Activated CD4-positive, alpha-beta T cell treated with anti-CD3 and anti-CD28 coated beads, Interleukin-2, Interleukin-6, amounts not matched to agents 100 ng/mL and 50 ng/mL, durations not matched to agents 16 hours and 8 hours (primary cell): ENCODE measurements around the gene TMEM81.
A peak's percentile ranks its signal among the peaks of the same experiment; 100 is the strongest.

ENCODE experiments used
- DNase-seq: peaks from one replicate; pipeline ENCODE4 v3.0.0-alpha.2; 2020

The TMEM81 gene

DNA sequence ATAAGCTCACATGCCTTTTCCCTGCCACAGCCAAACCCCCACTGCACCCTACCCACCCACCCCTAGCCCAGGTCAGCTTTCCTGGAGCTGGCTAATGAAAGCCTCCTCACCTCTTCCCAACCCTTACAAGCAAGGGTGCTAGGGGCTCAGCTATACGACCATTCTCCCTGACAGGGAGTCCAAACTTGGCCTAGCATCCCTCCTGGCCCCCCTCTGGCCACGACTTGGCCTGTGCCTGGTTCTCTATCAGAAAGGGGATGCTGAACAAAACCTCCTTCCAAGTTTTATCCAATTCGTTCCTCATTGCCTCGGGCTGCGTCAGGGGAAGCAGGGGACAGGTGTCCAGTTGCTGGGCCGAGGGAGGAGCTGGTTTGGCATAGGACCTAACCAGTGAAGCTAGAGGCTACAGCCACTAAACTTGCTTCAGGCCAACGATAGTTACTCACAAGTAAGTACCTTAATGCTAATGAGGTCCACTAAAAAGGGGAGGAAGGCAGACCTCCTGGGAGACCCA, 8.6 kb downstream of the TMEM81 start:
- DNase-seq, result no peak

DNA sequence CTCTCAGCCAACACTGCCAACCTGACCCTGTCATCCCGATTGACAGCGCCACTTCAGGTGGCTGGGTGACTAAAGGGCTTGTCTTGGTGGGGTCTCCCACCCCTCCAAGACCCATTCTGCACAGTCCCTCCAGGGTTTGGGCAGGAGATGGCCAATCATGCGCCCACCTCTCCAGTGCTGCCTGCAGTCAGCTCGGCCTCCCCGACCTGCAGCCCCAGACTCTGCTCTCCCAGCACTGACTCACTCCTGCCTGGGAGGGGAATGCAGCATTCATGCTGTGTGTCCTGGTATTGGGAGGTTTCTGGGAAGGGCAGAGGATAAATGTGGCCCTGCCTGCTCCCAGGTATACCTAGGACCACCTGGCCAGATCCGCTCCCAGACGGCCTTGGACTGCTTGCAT, 9.7 kb downstream of the TMEM81 start:
- no peak for DNase-seq

DNA sequence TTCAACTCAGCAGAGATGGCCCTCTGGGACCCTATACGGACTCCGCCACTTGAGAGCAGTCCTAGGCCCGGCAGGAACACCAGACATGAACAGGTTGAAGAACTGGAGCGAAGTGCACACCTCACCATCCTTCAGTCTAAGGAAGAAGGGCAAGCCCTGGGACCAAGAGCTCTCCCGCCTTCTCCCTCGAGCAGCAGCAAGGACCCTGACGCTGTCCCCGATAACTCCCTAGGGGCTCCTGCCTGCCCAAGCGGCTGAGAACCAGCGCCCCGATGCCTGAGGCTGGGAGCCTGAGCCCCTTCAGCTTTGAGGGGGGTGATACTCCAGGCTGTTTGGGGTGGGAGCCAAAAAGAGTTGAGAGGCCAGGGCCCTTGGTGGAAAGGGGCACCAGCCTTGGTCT, 10.2 kb downstream of the TMEM81 start:
- no peak for DNase-seq

DNA sequence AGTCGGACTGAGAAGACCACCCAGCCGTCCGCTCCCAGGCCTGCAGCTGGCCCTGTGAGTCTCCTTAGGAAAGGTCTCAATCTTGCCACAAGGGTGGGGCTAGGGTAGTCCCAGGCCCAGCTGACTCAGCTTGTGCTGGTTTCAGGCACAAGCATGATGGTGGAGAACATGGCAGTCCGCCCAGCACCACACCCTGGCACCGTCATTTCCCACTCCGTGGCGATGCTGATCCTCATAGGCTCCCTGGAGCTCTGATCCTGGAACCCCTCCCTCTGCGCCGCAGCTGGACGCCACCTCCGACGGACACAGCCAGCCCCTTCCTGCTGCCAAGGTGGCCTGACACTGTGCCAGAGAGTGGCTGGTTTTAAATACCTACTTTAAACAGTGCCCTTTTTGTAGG, 10.7 kb downstream of the TMEM81 start:
- no peak for DNase-seq

DNA sequence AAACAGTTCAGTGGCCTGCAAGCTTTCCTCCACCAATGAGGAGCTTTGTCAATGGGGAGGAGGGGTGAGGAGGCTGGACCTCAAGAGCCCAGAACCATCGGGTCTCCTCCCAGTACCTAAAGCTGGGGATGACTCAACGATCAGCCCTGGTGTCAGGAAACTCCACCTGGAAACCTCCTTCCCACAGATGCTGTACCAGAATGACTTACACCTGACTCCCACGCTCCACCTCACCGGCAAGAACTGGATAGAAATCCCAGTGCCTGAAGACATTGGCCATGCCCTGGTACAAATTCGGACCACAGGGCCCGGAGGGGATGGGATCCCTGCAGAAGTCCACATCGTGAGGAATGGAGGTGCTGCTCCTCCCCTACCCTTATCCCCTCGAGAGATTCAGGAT, 11.4 kb downstream of the TMEM81 start:
- DNase-seq, result no peak

DNA sequence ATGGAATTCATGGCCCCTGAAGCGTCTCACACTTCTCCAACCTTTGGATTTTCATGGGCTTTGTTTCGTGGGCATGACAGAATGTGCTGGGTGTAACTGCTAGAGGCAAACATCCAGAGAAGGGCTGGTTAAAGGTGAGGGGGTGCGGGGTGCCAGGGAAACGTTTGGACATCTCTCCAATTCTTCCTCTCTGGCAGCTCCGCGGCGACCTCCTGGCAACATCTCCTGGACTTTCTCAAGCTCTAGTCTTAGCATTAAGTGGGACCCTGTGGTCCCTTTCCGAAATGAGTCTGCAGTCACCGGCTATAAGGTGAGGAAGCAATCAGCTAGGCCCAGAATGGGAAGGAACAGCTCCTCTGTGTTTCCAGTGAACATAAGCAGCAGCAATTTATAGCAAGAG, 12.0 kb downstream of the TMEM81 start:
- DNase-seq, result no peak

DNA sequence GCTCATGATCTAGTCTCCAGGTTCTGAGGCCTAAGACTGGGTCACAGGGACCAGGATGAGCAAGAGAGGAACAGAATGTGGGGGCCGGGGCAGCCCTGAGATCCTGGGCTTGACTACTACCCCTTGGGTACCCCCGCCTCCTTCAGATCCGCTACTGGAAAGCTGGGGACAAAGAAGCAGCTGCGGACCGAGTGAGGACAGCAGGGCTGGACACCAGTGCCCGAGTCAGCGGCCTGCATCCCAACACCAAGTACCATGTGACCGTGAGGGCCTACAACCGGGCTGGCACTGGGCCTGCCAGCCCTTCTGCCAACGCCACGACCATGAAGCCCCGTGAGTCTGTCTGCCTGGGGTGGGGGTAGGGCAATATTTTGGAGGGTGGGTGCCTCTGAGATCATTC, 12.5 kb downstream of the TMEM81 start:
- no peak for DNase-seq

DNA sequence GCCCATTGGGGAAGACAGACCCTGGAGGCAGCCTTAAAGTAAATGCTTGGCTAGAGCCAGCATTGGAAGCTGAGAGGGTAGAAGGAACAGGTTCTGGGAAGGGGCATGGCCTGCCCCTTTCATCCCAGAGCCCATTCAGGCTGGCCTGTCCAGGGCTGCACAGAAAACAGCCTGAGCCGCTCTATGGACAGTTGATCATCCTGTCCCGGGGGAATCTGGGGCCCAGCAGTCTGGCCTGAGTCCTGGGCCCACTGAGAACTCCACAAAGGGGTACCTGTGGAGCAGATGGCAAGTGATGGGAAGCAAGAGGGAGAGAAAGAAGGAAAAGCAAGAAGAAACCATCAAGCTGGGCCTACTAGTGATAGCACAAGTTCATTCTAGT, 13.2 kb downstream of the TMEM81 start:
- DNase-seq, result no peak

DNA sequence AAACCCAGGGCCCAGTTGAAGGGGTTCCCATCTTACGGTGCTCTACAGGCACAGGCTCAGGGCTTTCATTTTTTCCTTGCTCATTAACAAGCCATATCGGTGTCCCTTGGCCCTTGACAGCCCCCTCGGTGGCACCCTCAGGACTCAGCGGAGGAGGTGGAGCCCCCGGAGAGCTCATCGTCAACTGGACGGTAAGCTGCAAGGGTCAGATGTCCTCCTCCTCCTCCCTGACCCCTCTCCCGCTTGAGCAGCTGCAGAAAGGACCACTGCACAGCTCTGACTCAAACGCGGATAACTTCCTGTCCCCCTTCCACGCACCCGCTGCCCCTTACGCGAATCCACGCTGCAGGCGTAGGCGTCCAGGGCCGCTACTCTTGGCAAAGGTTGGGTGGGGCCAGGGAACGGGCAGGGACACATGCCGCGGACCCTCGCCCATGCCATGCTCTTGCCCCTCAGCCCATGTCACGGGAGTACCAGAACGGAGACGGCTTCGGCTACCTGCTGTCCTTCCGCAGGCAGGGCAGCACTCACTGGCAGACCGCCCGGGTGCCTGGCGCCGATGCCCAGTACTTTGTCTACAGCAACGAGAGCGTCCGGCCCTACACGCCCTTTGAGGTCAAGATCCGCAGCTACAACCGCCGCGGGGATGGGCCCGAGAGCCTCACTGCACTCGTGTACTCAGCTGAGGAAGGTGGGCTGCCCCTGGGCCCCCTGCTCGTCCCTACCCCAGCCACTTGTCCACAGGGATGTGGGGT, 14.7 kb downstream of the TMEM81 start:
- DNase-seq, result no peak

DNA sequence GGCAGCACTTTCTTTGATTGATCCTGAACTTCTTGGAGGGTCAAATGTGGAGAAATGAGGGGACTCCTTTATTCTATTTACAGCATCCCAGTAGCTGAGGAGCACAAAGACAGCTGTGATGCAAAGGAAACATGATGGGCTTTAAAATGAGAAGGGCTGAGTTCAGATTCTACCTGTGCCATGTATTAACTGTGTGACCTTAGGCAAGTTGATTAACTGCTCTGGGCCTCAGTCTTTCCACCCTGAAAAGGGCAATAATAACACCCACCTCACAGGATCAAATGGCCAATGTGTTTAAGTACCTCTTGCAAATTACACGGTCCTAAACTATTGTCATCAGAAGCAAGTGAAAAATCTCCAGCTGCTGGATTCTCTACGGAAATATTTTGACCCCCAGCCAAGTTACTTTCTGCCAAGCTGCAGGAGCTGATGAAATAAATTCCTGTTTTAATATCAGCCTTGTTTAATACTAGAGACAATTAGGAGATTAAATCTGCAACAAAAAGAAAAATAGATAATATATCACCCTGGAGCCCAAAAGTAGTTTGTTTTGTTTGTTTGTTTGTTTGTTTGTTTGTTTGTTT, 15.7 kb downstream of the TMEM81 start:
- no peak for DNase-seq

DNA sequence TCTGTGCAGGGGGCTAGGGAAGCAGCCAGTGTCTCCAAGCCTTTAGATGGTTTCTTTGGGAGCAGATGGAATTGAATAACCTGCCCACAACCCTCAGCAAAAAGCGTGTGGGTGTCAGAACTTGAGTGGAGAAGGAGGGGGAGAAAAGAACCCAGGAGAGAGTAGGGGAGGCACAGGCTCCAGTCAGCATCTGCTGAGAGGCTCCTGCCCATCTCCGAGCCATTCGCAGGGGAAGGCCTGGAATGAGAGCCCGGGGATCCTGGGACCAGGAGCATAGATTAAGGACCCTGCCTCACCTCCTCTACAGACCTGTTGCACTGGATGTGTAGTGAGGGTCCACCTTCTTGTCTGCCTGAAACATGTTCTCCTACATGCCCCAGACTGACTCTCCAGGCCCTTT, 16.3 kb downstream of the TMEM81 start:
- DNase-seq, result no peak

DNA sequence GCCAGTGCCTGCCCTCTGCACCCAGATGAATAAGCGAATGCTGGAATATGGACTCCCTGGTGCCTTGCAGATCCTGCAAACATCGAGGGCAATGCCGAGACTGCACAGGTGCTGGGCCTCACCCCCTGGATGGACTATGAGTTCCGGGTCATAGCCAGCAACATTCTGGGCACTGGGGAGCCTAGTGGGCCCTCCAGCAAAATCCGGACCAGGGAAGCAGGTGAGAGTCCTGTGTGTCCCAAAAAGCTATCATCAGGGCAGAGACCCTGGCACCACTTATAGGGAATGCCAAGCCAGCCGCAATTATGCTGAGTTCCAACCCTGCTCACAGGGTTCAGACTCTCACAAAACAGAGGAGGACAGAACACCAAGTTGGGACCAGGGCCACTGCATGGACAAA, 17.2 kb downstream of the TMEM81 start:
- DNase-seq, result no peak

DNA sequence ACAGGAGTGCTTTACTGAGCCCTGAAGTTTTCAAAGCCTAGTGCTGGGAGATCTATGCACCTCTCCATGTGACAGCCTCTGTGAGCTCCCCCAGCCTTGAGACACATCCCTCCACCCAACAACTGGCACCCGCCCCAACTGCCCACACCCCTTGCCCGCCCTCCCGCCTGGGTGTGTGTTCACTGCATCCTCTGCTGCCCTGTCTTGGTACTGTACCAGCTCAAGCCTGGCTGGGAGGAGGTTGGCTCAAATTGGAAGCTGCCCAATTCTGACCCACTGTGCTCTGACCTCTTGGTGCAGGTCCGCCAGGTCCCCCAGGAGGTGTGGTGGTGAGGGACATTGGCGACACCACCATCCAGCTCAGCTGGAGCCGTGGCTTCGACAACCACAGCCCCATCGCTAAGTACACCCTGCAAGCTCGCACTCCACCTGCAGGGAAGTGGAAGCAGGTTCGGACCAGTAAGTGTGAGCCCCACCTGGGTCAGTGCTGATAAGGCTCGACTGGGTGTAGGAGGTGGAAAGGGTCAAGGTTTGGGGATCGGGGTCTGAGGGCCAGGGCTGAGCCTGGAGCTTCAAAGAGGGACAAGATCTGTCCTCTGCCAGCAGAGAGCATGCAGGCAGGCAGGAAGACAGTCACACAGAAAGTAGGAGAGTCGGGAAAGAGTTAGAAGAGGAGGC, 18.0 kb downstream of the TMEM81 start:
- DNase-seq, result no peak

DNA sequence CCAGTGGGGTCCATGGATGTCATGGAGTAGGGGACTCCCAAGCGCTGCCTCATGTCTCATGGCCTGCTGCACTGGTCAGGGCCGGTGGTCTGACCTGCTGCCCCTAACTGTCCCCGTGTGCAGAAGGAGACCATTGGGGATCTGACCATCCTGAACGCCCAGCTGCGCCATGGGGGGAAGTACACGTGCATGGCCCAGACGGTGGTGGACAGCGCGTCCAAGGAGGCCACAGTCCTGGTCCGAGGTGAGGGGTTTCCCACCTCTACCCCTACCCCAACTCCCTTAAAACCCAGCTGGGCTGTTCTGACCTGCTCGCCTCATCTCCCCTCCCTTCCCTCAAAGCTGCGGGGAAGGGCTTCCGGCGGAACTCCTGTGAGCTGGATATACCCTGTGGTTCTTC, 18.6 kb downstream of the TMEM81 start:
- no peak for DNase-seq

DNA sequence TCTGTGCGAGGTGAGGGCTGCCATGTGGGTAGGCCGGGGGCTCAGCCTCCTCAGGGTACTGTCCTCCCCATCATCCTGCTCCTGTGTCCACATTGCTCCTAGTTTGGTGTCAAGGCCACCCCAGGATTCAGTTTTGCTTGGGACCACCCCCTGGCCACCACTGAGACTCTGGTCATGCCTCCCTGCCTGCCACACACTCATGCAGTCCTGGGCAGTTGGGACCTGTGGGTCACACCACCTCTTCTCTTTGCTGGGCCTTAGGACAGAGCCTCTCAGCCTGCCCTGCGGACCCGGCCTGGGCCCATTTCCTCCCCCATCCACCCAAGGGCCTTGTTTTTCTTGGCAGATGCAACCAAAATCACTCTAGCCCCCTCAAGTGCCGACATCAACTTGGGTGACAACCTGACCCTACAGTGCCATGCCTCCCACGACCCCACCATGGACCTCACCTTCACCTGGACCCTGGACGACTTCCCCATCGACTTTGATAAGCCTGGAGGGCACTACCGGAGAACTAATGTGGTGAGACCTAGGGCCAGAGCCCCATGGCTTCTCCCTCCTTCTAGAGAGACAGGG, 19.4 kb downstream of the TMEM81 start:
- DNase-seq, result no peak

DNA sequence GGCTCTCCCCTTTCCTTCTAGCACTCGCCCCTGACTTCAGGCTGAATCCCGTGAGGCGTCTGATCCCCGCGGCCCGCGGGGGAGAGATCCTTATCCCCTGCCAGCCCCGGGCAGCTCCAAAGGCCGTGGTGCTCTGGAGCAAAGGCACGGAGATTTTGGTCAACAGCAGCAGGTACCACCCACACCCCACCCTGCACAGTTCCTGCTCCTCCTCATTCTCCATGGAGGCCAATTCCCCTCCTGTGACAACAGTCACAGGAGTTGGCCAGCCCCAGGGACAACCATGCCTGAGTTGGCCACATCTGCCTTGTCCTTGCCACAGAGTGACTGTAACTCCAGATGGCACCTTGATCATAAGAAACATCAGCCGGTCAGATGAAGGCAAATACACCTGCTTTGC, 20.0 kb downstream of the TMEM81 start:
- no peak for DNase-seq

DNA sequence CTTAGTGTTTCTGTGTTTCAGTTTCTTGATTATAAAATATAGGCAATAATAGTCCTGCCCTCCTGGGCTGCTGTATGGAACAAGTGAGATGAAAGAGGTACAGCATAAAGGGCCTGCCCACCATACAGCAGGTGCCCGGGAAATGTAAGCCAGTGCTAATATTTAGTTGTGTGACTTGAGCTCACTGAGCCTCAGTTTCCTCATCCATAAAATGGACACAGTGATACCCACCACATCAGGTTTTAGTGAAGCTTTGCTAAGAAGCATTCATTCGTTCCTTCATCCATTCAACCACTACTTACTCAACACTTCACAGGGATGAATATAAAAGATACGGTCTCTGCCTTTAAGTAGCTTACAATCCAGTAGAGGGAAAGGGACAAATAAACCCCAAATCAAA, 21.4 kb downstream of the TMEM81 start:
- no peak for DNase-seq

DNA sequence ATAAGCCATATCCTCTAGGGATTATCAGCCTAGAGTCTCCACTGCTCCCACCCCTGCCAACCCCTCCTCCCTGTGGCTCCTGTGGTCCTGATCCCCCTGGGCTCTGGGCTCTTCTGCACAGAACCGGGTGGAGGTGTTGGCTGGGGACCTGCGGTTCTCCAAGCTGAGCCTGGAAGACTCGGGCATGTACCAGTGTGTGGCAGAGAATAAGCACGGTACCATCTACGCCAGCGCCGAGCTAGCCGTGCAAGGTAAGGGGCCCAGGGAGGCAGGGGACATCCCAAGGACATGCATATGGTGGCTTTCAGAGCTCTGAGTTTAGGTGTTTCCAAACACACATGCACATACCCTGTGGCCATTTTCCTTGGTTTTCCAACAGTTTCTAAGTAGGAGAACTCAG, 21.9 kb downstream of the TMEM81 start:
- no peak for DNase-seq

DNA sequence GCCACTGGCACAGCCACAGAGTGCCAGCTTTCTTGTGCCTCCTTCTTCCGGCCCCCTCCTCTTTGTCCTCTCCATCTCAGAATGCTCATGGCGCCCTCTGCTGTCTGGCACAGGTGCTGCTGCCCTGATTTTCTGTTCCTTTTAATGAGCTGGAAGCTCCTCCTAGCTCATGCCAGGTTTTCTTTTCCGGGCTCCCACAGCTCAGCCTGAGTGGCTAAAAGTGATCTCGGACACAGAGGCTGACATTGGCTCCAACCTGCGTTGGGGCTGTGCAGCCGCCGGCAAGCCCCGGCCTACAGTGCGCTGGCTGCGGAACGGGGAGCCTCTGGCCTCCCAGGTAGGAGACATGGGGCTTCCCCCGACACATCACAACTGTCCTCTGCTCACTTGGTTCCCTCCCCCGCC, 22.6 kb downstream of the TMEM81 start:
- DNase-seq, result peak; percentile 81

DNA sequence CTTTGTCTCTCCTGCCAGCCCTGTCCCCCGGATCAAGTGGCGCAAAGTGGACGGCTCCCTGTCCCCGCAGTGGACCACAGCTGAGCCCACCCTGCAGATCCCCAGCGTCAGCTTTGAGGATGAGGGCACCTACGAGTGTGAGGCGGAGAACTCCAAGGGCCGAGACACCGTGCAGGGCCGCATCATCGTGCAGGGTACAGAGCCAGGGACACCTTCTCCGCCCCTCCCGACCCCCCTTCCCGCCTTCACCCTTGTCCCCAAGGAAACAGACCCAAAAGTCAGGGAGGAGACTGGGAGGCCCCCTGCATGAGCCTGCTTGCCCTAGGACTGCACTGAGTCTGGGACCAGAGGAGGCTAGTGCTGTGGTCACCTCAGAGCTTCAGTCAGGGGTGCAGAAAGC, 23.0 kb downstream of the TMEM81 start:
- DNase-seq, result no peak

DNA sequence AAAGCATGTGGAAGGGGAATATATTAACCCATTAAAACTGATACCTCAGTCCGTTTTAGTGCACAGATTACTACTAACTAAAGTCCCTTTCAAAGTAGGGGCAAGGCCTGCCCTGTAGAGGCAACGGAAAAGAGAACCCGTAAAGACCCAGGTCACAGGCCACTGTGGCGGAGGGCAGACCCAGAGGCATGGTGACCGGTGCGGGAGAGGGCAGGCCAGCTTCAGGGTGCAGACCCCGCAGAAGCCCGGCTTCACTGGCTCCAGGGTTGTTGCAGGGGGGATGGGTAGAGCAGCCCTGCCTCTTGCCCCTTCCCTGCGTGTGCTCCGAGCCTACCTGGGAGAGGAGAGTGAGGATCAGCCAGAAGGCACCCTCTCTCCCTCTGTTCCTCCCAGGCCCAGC, 23.5 kb downstream of the TMEM81 start:
- no peak for DNase-seq

DNA sequence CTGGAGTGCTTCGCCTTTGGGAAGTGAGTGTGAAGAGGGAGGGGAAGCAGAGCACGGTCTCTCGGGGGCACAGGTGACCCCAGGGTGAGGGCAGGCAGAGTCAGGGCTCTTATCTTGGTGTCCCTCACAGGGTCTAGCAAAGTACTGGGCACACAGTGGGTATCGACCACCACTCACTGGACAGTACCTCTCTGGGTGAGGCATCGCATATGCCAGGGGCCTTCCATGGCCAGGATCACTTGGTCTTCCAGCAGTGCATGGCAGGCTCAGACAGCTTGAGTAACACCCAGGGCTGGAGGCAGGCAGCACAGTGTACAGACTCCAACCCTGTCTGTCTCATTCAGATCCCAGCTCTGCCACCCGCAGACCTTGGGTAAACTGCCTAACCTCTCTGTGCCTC, 24.6 kb downstream of the TMEM81 start:
- no peak for DNase-seq

DNA sequence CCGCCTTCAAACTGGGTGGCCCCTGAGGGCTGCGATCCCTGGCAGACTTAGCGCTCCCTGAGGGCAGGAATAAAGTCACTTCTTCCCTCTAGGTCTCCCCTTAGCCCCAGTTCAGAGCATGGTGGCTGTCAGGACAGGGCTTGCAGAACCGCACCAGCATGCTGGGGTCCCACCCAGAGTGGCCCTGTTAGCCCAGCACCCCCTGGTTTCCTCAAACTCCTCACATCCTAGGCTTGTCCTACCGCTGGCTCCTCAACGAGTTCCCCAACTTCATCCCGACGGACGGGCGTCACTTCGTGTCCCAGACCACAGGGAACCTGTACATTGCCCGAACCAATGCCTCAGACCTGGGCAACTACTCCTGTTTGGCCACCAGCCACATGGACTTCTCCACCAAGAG, 25.4 kb downstream of the TMEM81 start:
- no peak for DNase-seq
